Neutrophil (primary cell): ENCODE results near the gene GSTA4.

ENCODE experiments used
- H3K27ac ChIP-seq: fragments of 200-600 bp; sonication (generic); 2 replicates; pipeline ENCODE4 v1.5.1; 2016; ENCODE audit warnings: mild to moderate bottlenecking, moderate library complexity
- H3K27me3 ChIP-seq: fragments of 200-600 bp; sonication (generic); 2 replicates; pipeline ENCODE4 v1.6.0; 2016; ENCODE audit warnings: mild to moderate bottlenecking
- H3K36me3 ChIP-seq: fragments of 200-600 bp; sonication (generic); 2 replicates; pipeline ENCODE4 v1.5.1; 2017
- H3K4me1 ChIP-seq, 2 experiments: fragments of 200-600 bp in 1 of 2; sonication (generic) in 1 of 2; 1 replicate in 1 of 2; 2 replicates in 1 of 2; pipeline versions ENCODE4 v1.5.1 to v1.6.1; 2013 to 2016; ENCODE audit warnings: low read depth in 1 of 2, low read length in 1 of 2, mild to moderate bottlenecking in 1 of 2, moderate library complexity in 1 of 2; ENCODE audit not compliant: control insufficient read depth in 1 of 2, insufficient read depth in 1 of 2
- H3K4me3 ChIP-seq, 2 experiments: fragments of 200-600 bp in 1 of 2; sonication (generic) in 1 of 2; 1 replicate in 1 of 2; 2 replicates in 1 of 2; pipeline ENCODE4 v1.5.1; 2013 to 2016; ENCODE audit warnings: low read depth in 1 of 2, low read length in 1 of 2, mild to moderate bottlenecking in 1 of 2, moderate library complexity in 1 of 2
- H3K9me3 ChIP-seq: fragments of 200-600 bp; sonication (generic); 2 replicates; pipeline ENCODE4 v1.5.1; 2016
- TF ChIP-seq, protein P1 (sequence below): fragments of 200-600 bp; sonication (generic); IDR thresholded peaks from 2 replicates; pipeline ENCODE4 v1.5.1; 2016; ENCODE audit warnings: antibody characterized with exemption

Gene GSTA4

DNA sequence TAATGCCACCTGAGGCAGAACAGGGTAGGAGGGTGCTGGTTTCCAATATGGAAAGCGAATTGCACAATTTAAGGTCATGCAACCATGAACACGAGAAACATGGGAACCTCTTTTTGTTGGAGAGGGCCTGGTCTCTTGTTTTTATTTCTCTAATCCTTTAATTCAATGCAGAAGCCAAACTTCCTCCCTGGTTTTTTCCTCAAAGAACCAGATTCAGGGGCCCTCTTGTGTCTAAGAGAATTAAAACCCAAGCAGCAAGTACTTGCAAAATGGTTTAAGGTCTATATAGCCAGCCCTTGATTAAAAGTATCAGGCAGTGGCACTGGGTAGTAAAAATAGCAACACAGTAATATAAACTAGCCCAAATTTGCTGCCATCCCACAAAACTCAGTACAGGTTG lies 19.5 kb downstream of the GSTA4 start:
- Histone ChIP-seq H3K36me3 (no peaks in the 10 kb centered on the region), H3K4me1 (no peaks in the 10 kb centered on the region), H3K4me3 (no peak overlapping the region), H3K9me3 (no peaks in the 10 kb centered on the region), H3K27me3 (no peaks in the 10 kb centered on the region), H3K27ac (no peak overlapping the region)
- TF ChIP-seq, protein P1, sequence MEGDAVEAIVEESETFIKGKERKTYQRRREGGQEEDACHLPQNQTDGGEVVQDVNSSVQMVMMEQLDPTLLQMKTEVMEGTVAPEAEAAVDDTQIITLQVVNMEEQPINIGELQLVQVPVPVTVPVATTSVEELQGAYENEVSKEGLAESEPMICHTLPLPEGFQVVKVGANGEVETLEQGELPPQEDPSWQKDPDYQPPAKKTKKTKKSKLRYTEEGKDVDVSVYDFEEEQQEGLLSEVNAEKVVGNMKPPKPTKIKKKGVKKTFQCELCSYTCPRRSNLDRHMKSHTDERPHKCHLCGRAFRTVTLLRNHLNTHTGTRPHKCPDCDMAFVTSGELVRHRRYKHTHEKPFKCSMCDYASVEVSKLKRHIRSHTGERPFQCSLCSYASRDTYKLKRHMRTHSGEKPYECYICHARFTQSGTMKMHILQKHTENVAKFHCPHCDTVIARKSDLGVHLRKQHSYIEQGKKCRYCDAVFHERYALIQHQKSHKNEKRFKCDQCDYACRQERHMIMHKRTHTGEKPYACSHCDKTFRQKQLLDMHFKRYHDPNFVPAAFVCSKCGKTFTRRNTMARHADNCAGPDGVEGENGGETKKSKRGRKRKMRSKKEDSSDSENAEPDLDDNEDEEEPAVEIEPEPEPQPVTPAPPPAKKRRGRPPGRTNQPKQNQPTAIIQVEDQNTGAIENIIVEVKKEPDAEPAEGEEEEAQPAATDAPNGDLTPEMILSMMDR: no peak

DNA sequence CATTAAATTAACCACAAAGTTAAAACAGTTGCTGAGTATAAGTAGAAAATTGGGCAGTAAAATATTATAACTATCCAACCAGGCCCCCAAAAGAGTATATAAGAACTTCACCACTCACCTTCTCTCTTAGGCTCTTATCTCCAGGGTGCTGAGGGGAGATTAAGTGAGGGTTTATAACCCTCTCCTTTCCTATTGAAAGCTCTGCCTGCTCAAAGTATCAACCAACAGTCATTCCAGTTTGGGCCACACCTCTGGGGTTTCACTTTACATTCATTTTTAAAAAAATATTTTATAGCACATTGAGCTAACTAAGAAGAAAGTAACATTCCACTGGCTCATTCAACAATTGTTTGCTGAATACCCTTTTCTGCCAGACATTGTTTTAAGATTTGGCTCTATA lies 22.1 kb downstream of the GSTA4 start:
- H3K4me1 ChIP-seq: no peaks in the 10 kb centered on the region
- TF ChIP-seq, protein P1: no peak

GRCh38 chr6:52969359-52969758 lies 25.7 kb downstream of the GSTA4 start:
- H3K4me3 ChIP-seq: no peak overlapping the region
- peaks cover 5% of the 10 kb centered on the region for H3K27me3 ChIP-seq
- H3K27ac ChIP-seq: no peak overlapping the region
- no peaks in the 10 kb centered on the region for H3K36me3 ChIP-seq
- TF ChIP-seq, protein P1: no peak
- H3K4me1 ChIP-seq: no peaks in the 10 kb centered on the region
- H3K9me3 ChIP-seq: no peaks in the 10 kb centered on the region

More for the DNA sequence above, 22.1 kb downstream of the GSTA4 start:
- Histone ChIP-seq H3K27me3 (no peaks in the 10 kb centered on the region), H3K27ac (no peak overlapping the region), H3K9me3 (no peaks in the 10 kb centered on the region), H3K4me3 (no peak overlapping the region), H3K36me3 (no peaks in the 10 kb centered on the region)

- TF ChIP-seq, protein P1: no peak
- no peaks in the 10 kb centered on the region for H3K36me3 ChIP-seq
- H3K27ac ChIP-seq: no peak overlapping the region
- no peaks in the 10 kb centered on the region for H3K9me3 ChIP-seq
- no peak overlapping the region for H3K4me3 ChIP-seq
- peaks cover 5% of the 10 kb centered on the region for H3K27me3 ChIP-seq
- H3K4me1 ChIP-seq: no peaks in the 10 kb centered on the region
These were observed 29.0 kb downstream of the GSTA4 start for GRCh38 chr6:52966101-52966500.

GRCh38 chr6:52965380-52965779 lies 29.7 kb downstream of the GSTA4 start:
- H3K4me1 ChIP-seq: no peaks in the 10 kb centered on the region
- no peaks in the 10 kb centered on the region for H3K36me3 ChIP-seq
- H3K27ac ChIP-seq: no peak overlapping the region
- no peak overlapping the region for H3K4me3 ChIP-seq
- no peaks in the 10 kb centered on the region for H3K9me3 ChIP-seq
- TF ChIP-seq, protein P1: no peak
- peaks cover 5% of the 10 kb centered on the region for H3K27me3 ChIP-seq

DNA sequence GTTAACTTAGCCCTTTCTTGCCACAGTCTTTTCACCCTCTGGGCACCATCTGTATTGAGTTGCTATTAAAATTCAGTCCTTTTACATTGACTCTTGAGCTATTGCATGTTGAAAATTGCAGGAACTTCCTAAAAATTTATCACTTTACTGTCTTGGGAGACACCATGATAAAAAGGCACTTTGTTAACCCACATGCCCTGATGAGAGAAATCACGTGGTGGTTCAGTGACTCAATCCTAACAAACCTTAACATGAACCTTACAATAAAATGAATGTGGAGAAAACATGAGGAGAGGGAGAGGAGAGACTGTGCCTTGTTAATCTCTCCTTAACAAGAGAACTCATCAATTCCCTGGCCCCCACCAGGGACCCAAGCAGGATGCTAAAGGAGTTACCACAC lies 30.8 kb downstream of the GSTA4 start:
- H3K4me3 ChIP-seq: no peak overlapping the region
- H3K36me3 ChIP-seq: no peaks in the 10 kb centered on the region
- TF ChIP-seq, protein P1: no peak
- peaks cover 5% of the 10 kb centered on the region for H3K27me3 ChIP-seq
- H3K9me3 ChIP-seq: no peaks in the 10 kb centered on the region
- no peak overlapping the region for H3K27ac ChIP-seq
- no peaks in the 10 kb centered on the region for H3K4me1 ChIP-seq
